ENCODE measurements around the gene UBE2QL1. TPM values are rescaled to one million over a fixed set of nuclear protein-coding genes. Genes with fewer than 3 reads are reported as not detected.

The UBE2QL1 gene
- polyA plus RNA-seq, 1 experiment: not detected

DNA sequence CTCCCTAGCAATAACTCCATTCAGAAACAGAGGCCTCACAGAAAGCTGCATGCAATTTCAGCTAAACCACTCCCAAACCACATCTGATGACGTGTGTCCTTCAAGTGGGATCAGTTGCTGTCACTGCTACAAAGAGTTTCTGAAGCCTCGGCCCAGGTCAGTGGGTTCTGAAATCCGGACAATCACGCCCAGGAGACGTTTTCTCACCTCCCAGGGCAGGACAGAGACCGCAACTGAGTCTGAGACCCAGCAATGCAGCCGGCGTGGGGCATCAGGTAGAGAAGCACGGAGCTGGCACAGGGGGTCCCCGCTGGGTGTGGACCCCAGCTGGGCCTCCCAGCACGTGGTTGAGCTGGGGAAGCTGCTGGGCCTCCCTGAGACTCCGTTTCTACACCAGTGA, 2.6 kb upstream of the UBE2QL1 start:
- POLR2A ChIA-PET: no interaction called here
- TF ChIP-seq, protein P1, sequence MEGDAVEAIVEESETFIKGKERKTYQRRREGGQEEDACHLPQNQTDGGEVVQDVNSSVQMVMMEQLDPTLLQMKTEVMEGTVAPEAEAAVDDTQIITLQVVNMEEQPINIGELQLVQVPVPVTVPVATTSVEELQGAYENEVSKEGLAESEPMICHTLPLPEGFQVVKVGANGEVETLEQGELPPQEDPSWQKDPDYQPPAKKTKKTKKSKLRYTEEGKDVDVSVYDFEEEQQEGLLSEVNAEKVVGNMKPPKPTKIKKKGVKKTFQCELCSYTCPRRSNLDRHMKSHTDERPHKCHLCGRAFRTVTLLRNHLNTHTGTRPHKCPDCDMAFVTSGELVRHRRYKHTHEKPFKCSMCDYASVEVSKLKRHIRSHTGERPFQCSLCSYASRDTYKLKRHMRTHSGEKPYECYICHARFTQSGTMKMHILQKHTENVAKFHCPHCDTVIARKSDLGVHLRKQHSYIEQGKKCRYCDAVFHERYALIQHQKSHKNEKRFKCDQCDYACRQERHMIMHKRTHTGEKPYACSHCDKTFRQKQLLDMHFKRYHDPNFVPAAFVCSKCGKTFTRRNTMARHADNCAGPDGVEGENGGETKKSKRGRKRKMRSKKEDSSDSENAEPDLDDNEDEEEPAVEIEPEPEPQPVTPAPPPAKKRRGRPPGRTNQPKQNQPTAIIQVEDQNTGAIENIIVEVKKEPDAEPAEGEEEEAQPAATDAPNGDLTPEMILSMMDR (IDR thresholded peaks at IDR 0.05; ENCODE audit: low read depth, low read length): no peak
- CTCF ChIA-PET: no interaction called here
- DNase-seq (ENCODE audit: low read depth, low spot score): no peak
- Histone ChIP-seq H3K27me3 (ENCODE audit: control insufficient read depth, insufficient read depth, low read length) (peaks cover 18% of the 10 kb centered on the region), H3K4me3 (ENCODE audit: low read depth, low read length) (no peak overlapping the region), H3K9me3 (ENCODE audit: control insufficient read depth, insufficient read depth, low read length) (peaks cover 4% of the 10 kb centered on the region; the same call in 1 of the 2 replicates), H3K27ac (ENCODE audit: low read depth, low read length) (no peak overlapping the region)

DNA sequence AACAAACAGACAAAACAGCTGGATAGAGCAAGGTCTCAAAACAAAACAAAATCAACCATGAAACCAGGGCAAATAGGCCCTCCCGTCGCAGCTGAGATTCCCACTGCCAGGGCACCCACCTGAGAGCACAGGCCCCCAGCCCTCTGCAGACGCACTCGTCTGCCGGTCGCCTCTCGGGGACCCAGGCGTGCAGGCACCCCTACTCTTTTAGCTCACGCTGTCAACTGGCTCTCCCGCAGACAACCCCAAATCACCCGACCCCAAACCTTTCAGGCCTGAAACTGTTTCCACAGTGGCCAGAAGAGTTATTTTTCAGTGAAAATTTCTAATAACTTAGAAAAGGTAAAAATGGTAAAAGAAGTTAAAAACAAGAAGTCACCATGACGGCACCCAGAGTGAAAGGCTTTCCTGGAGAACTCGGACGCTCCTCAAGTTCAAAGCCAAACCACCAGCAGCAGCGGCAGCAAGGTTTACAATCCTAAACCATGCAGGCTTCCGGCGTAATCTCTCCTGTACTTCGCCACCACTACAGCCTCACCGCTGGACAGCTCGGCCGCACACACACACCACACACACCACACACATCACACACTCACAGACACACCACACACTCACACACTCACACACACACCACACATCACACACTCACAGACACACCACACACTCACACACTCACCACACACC, 1.9 kb upstream of the UBE2QL1 start:
- no peak overlapping the region for H3K4me3 ChIP-seq (ENCODE audit: low read depth, low read length)
- DNase-seq (ENCODE audit: low read depth, low spot score): no peak
- peaks cover 4% of the 10 kb centered on the region; the same call in 1 of the 2 replicates for H3K9me3 ChIP-seq (ENCODE audit: control insufficient read depth, insufficient read depth, low read length)
- H3K27ac ChIP-seq (ENCODE audit: low read depth, low read length): no peak overlapping the region
- peaks cover 18% of the 10 kb centered on the region for H3K27me3 ChIP-seq (ENCODE audit: control insufficient read depth, insufficient read depth, low read length)
- CTCF ChIA-PET: interaction anchor here (0.6 kb wide), 1 partner anchor 1367 kb away, joined by 3 read pairs; no protein-coding TSS in a partner anchor
- TF ChIP-seq, protein P1 (IDR thresholded peaks at IDR 0.05; ENCODE audit: low read depth, low read length): no peak
- POLR2A ChIA-PET: no interaction called here

DNA sequence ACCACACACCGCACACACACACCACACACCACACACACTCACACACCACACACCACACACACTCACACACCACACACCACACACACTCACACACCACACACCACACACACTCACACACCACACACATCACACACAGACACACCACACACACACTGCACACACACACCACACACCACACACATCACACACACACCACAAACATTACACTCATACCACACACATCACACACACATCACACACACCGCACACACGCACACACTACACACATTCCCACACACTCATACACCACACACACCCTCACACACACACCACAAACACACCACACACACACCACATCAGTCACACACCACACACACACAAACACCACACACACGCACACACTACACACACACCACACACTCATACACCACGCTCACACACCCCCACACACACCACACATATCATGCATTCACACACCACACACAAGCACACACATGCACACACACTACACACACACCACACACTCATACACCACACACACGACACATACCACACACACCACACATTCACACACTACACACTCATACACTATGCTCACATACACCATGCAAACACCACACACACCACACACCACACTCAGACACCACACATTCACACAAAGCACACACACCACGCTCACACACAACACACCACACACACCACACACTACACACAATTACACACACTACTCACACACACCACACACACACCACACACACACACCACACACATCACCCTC, 1.1 kb upstream of the UBE2QL1 start:
- DNase-seq (ENCODE audit: low read depth, low spot score): no peak
- Histone ChIP-seq H3K27ac (ENCODE audit: low read depth, low read length) (no peak overlapping the region), H3K9me3 (ENCODE audit: control insufficient read depth, insufficient read depth, low read length) (peaks cover 4% of the 10 kb centered on the region; the same call in 1 of the 2 replicates), H3K4me3 (ENCODE audit: low read depth, low read length) (no peak overlapping the region), H3K27me3 (ENCODE audit: control insufficient read depth, insufficient read depth, low read length) (peaks cover 18% of the 10 kb centered on the region)
- ChIA-PET POLR2A (no interaction called here), CTCF (no interaction called here)
- TF ChIP-seq, protein P1 (IDR thresholded peaks at IDR 0.05; ENCODE audit: low read depth, low read length): no peak

DNA sequence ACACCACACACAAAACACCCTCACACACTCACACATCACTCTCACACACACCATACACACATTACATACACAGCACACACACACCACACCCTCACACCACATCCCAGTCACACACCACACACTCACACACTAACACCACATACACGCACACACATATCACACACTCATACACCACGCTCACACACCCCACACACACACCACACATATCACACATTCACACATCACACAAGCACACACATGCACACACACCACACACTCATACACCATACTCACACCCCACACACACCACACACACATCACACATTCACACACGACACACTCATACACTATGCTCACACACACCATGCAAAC, 543 bp upstream of the UBE2QL1 start:
- ChIA-PET CTCF (no interaction called here), POLR2A (no interaction called here)
- DNase-seq (ENCODE audit: low read depth, low spot score): no peak
- TF ChIP-seq, protein P1 (IDR thresholded peaks at IDR 0.05; ENCODE audit: low read depth, low read length): no peak
- Histone ChIP-seq H3K4me3 (ENCODE audit: low read depth, low read length) (no peak overlapping the region), H3K27ac (ENCODE audit: low read depth, low read length) (no peak overlapping the region), H3K9me3 (ENCODE audit: control insufficient read depth, insufficient read depth, low read length) (peaks cover 4% of the 10 kb centered on the region; the same call in 1 of the 2 replicates), H3K27me3 (ENCODE audit: control insufficient read depth, insufficient read depth, low read length) (peaks cover 20% of the 10 kb centered on the region)
